VCaP (cell line): ENCODE results near the gene ACSS3.

Experiments used
- H3K27ac ChIP-seq: fragments of 450-650 bp; 2 replicates; pipeline ENCODE4 v1.5.1; 2017
- TF ChIP-seq, protein P1 (sequence below): fragments of 450-650 bp; conservative IDR thresholded peaks from 2 replicates; pipeline ENCODE4 v1.5.1; 2017; ENCODE audit warnings: mild to moderate bottlenecking, moderate library complexity

Gene ACSS3

DNA sequence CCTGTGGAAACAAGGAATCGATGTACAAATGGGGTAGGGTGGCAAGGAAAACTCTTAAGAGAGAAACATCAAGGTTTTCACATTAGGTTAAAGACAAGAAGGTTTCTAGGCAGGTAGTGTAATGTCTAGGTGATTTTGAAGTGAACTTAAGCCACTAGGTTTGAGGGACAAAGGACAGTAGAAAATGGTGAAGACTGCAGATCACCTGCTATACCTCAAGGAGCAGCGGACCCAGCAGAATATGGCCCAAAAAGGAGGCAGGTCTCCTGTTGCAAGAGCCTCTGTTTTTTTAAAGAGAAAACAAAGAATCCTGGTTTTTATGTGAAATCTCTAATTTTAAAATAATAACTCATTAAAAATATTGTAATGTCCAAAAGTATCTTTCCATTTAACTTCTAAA lies 178.1 kb downstream of the ACSS3 start:
- TF ChIP-seq, protein P1, sequence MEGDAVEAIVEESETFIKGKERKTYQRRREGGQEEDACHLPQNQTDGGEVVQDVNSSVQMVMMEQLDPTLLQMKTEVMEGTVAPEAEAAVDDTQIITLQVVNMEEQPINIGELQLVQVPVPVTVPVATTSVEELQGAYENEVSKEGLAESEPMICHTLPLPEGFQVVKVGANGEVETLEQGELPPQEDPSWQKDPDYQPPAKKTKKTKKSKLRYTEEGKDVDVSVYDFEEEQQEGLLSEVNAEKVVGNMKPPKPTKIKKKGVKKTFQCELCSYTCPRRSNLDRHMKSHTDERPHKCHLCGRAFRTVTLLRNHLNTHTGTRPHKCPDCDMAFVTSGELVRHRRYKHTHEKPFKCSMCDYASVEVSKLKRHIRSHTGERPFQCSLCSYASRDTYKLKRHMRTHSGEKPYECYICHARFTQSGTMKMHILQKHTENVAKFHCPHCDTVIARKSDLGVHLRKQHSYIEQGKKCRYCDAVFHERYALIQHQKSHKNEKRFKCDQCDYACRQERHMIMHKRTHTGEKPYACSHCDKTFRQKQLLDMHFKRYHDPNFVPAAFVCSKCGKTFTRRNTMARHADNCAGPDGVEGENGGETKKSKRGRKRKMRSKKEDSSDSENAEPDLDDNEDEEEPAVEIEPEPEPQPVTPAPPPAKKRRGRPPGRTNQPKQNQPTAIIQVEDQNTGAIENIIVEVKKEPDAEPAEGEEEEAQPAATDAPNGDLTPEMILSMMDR = no peak
- H3K27ac ChIP-seq = no peak overlapping the region

DNA sequence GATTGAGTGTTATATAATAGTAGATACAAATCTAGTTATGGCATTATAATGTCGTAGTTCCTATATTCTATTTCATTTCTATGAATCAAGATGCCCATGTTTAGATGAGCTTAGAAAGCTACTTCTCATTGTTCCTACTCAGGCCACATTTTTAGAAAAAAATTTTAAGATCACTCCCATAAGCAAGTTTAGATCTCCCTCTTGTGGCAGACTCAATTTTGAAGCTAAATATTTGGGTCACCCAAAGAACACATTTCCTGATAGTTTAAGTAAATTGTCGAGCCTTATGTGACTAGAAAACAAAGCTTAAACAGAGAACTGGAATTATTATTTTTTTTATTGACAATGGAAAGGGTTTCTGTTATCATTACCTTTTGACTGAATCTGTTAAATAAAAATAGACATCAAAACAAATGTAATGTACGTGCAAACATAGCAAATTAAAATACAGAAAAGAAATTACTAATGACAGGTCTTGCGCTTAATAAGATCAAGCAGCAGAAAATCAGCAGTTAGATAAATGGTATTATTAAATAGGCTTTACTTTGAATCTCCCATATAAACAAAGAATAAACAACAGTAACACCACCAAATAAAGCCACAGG lies 180.2 kb downstream of the ACSS3 start:
- TF ChIP-seq, protein P1 = peak; percentile 78

DNA sequence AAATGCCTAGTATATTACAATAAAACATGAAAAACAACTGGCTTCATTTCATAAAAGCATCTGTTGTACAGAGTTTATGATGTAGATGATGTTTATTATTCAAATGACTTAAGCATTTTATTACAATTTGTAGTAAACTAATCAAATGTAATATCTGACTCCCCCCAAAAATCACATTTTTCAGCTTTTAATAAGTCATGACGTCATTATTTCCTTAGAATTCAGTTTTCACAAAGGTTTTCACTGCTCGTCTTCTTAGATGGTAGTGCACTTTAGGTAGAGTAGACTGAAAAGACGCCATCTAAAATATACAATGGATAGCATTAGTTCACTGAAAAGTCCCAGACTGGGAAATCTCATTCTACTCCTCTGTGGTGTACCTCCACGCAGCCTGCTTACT lies 181.5 kb downstream of the ACSS3 start:
- peak overlapping the region; percentile 27; the same call in 1 of the 2 replicates for H3K27ac ChIP-seq
- TF ChIP-seq, protein P1 = no peak

More for the DNA sequence above, 180.2 kb downstream of the ACSS3 start:
- peak overlapping the region; percentile 27 for H3K27ac ChIP-seq

DNA sequence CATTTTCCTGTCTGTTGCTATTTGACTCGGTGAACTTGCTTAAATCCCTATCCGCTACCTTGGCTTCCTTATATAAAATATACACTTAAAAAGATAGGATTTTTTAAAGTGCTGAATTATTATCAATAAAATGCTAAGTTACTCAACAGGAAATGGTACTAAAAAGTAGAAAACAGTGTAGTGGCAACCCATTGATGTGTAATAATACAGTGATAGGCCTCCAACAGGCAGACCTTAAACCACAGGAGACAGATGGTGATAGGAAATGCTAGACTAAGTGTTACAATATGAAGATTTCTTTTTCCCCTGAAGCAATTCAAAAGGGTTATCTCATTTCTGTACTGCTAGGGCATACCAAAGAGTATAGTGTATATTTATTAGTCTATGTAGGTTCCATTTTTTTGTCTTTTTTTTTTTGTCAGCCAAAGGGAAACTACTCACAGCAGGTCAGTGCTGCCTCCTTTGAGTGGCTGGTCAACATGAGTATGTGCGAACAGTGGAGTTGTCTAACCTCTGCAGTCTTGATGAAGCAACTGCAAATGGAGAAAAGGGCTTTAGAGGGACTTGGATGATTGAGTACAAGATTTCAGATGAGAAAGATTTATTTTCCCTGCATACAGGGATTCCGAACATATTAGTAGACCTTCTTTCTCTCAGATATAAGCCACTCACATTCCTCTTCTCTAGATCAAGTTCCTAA lies 183.8 kb downstream of the ACSS3 start:
- TF ChIP-seq, protein P1 = no peak

DNA sequence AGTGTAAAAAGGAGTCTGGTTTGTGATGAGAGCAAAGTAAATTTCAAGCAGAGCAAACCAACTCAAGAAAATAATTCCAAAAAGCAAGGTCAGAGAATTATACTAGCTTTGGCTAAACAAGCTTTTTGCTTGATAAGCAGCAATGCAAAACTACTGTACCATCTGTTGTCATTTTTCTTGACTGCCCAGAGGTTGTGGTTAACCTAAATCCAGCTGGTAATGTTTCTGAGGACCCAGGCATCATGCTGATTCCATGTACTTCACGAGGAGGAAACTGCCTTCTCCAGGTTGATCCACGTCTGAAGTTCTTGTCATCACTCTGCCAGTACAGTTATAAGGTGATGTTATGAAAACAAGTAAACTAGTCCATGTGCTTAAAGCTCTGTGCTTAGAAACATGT lies 185.2 kb downstream of the ACSS3 start:
- TF ChIP-seq, protein P1 = no peak

More for the DNA sequence above, 183.8 kb downstream of the ACSS3 start:
- no peak overlapping the region for H3K27ac ChIP-seq

DNA sequence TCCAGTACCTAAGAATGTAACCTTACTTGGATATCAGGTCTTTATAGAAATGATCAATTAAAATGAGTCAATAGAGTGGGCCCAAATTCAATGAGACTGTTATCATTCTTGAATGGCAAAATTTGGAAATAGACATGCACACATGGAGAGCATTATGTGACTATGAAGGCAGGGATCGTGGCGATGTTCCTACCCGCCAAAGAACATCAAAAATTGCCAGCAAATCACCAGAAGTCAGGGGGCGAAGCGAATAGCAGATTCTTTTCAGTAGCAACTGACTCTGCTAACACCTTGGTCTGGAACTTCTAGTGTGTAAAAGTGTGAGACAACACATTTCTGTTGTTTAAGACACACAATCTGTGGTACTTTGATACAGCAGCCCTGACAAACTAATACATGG lies 192.5 kb downstream of the ACSS3 start:
- no peak overlapping the region for H3K27ac ChIP-seq
- TF ChIP-seq, protein P1 = no peak

More for the DNA sequence above, 185.2 kb downstream of the ACSS3 start:
- H3K27ac ChIP-seq = no peak overlapping the region

DNA sequence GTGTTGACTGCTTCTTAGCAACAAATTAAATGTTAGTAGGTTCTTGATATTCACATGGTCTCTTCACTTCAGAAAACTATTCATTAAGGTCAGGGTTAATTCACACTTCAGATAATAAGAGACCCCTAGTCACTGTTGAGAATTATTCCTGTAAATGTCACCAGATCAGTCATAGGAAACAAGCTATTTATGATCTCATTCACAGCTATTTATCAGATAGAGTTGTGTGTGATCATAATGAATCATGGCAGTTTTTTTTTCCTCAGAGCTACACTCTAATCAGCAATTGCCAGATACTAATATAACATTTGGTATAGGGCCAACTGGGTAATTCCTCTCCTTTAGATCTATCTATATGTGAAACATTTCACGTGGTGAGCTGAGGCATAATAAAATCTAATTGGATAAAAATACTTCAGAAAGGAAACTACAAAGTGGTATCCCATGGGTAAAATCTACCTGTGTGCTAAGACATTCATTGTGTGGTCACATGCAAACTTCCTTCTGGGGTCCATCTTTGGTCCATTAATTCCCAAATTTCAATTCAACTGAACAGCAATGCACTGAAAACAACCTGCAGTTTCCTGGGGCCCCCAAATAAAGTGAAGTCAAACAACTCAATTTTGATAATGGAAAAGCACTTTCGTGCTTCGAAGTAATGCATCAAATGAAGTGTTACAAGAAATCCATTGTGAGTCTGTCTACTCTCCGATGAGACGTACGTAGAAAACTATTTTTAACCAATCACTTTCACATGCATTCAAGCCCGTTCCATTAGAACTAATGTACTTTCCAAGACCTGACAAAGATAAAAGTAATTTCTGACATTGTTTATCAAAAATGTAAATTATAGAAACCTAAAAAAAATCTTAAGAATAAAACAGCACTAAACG lies 197.0 kb downstream of the ACSS3 start:
- no peak overlapping the region for H3K27ac ChIP-seq
- TF ChIP-seq, protein P1 = no peak
